KG1 (cell line): ENCODE data around the gene EPN1.

Source experiments
- DNase-seq: peaks from one replicate; lab custom pipeline; 2025; lab: John Stamatoyannopoulos, UW

Gene EPN1

DNA sequence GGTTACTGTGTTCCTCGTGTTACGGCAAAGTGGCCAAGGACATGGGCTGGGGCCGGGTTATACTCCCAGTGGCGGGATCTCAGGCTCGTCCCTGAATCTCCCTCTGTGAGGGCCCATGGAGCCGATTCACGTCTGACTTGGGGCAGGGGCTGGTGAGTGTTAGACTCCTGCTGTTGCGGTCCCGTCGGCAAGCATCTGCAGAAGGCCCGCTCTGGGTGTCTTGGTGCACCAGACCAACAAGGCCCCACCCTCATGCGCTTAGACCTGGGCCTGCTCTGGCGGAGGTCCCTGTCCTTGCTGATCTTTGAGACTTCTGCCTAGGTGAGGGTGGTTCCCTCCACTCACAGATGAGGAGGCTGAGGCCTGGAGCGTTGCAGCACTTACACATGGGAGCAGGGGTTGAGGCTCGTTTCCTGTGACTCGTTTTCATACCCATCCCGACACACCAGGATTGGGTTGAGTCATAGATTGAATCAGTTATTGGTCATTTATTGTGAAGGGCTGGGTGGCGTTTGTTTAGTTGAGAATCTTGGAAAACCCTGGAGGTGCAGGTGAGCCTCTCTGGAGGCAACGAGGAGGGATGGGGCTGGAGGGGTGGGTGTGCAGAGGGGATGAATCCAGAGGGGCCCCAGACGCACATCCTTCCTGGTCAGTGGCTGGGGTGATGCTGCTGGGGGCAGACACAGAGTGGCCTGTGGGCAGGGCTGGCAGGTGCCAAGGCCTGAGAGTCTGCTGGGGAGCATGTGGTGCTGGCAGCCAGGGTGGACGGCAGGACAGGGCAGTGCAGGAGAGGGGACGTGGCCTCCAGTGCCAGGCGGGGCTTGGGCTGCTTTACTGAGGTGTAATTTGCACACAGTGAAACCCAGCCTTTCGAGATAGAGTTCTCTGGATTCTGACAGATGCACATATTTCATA is 4.6 kb downstream of the EPN1 start:
- DNase-seq = no peak

GRCh38 chr19:55680339-55681130 is 5.5 kb downstream of the EPN1 start:
- no peak for DNase-seq

- no peak for DNase-seq
These were observed 6.4 kb downstream of the EPN1 start for GRCh38 chr19:55681131-55682092.

DNA sequence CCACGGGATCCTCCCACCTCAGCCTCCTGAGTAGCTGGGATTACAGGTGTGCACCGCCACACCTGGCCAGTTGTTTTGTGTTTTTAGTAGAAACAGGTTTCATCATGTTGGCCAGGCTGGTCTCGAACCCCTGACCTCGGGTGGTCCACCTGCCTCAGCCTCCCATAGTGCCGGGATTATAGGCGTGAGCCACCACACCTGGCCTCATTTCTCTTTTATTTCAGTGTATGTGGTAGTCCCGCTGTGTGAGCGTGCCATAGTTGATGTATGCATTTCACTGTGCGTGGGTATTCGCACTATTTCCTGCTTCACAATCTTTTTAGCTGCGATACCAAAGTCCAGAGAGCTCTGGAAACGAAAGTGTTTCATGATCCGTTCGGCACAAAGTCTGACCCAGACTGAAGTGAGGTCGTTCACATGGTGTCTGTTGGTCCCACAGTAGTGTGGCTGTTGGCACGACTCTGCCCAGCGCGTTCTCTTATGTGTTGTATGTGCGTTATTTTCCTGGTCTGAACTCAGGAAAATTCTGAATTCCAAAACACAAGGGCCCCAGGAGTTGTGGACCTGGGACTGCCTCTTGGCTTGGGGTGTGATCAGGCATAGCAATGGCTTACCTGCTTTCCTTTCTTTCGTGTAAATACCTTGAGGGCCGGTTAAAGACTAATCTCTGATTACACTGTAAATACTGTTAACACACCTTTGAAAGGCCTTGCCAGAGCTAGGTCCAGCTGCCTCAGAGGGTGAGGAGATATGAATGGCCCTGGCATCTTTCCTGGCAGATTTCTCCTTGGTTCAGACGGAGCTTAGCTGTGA is 8.6 kb downstream of the EPN1 start:
- no peak for DNase-seq

DNA sequence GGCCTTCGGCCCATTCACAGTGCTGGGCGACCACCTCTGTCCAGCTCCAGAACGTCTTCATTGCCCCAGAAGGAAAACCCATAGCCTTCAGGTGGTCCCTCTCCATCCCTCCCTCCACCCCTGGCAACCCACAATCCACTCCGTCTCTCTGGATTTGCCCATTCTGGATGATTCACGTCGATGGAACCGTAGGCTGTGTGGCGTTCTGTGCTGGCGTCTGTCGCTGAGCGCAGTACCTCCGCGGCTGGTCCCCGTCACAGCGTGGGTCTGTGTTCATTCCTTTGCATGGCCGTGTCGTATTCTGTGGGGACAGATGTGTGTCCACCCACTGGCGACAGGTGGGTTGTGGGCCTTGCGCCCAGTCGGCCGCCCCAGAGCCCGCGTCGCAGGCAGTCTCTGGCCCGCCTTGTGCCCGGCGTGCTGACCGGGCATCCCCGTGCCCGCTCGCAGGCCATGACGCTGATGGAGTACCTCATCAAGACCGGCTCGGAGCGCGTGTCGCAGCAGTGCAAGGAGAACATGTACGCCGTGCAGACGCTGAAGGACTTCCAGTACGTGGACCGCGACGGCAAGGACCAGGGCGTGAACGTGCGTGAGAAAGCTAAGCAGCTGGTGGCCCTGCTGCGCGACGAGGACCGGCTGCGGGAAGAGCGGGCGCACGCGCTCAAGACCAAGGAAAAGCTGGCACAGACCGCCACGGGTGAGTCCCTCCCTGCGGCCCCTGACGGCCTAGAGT is 10.1 kb downstream of the EPN1 start:
- no peak for DNase-seq

GRCh38 chr19:55685776-55686175 is 10.8 kb downstream of the EPN1 start:
- no peak for DNase-seq

- DNase-seq = no peak
These were observed 11.5 kb downstream of the EPN1 start for GRCh38 chr19:55686311-55687050.

GRCh38 chr19:55687281-55688201 is 12.5 kb downstream of the EPN1 start:
- no peak for DNase-seq

DNA sequence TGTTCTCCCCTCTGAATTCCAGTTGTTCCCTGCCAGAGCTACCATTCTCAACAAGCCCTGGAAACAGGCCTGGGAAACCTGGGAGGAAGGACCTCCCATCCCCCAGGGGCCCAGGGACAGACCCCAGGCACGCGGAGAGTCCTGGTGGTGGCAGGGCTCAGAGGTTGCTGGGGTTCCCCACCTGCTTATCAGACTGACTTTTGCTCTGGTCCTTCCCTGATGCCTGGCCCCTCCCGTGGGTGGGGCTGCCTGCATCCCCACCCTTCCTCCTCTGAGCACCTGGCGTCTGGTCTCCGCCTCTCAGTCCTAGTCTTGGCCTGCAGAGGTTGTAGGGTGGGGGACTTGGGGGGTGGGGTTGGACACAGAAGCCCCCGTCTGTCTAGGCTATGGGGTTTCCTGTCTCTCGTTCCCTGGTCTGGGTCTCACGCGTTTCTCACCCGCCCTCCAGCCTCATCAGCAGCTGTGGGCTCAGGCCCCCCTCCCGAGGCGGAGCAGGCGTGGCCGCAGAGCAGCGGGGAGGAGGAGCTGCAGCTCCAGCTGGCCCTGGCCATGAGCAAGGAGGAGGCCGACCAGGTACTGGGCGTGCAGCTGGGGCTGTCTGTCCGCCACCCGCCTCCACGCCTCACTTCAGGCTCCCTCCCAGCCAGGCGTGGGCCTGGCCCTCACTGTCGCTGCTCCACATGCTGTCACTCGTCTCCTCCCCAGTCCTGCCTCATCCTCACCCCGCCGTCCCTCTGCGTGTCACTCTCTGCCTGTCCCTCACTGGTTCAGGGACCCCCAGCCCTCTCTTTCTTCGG is 13.6 kb downstream of the EPN1 start:
- no peak for DNase-seq

- no peak for DNase-seq
These were observed 14.5 kb downstream of the EPN1 start for GRCh38 chr19:55689411-55690108.

GRCh38 chr19:55690109-55690768 is 15.2 kb downstream of the EPN1 start:
- no peak for DNase-seq

- no peak for DNase-seq
These were observed 15.9 kb downstream of the EPN1 start for GRCh38 chr19:55690769-55691545.

GRCh38 chr19:55691561-55692481 is 16.8 kb downstream of the EPN1 start:
- no peak for DNase-seq

GRCh38 chr19:55692681-55693081 is 17.7 kb downstream of the EPN1 start:
- no peak for DNase-seq
